ENCODE results near the gene ZNF132. TPM values are rescaled to one million over a fixed set of nuclear protein-coding genes. Genes with fewer than 3 reads are reported as not detected.

ZNF132 gene
- total and polyA plus RNA-seq, 9 of the 15 experiments (the other 6 are each of a cell fraction or from before 2014, with no cell fraction given), result 0.03 to 0.42 (median 0.10) TPM; not detected in 5

DNA sequence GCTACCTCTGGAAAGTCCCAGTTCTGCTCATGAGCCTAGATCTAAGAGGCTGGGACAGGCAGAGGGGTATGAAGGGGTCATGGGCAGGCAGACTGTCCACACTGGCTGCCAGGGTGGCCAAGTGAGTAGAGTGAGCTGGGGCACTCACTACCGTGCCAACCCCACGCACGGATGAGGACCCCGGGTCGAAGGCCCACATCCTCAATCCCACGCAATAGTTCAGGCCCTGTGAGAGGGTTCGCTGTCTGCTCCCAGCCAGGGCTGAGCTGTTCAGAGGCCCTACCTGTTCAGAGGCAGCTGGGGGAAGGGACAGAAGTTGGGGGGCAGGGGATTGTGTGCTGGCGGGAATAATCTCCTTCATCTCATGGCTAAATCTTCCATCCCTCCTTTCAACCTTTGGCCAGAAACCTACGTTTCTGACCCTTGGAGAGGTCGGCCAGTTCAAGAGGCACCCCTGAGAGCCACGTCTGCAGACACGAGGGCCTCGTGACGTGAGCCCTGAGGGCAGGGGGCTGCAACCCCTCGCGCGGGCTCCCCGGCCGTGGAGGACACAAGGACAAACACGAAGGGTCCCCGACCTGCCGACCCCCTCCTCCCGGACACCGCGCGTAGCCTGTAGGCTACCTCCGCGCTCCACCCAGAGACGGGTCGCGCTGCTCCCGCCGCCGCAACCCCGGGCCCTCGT lies 53.9 kb downstream of the ZNF132 start:
- POLR2A ChIA-PET, result interaction anchor here (0.7 to 1.5 kb wide), 3 partner anchors 21 to 51 kb away, joined by 3 read pairs; partner anchors contain the start of gene ZNF497
- in situ Hi-C loops (cut with MboI) (no loop called here), intact Hi-C loops (cut with micrococcal nuclease) (loop anchor here (5.0 kb wide), 1 partner anchor 204 kb away; the partner anchor contains the start of gene ZNF274)
- no TSS peak for BruUV-seq (replicated peaks)
- Histone ChIP-seq H3K9me1 (ENCODE audit: control insufficient read depth, insufficient read depth, low read length) (no peaks in the 10 kb centered on the region), H2AFZ (ENCODE audit: low read depth, low read length) (peak overlapping the region; percentile 76), H3K9me3 (replicated peaks; ENCODE audit: control insufficient read depth, insufficient read depth, low read depth, low read length) (no peaks in the 10 kb centered on the region), H3K36me3 (ENCODE audit: control insufficient read depth, insufficient read depth, low read length) (peaks cover 34% of the 10 kb centered on the region), H3K4me1 (replicated peaks in 1 of 2; ENCODE audit: control insufficient read depth in 2 of 2, insufficient read depth in 2 of 2, low read length in 2 of 2) (peaks cover 29 to 42% of the 10 kb centered on the region in 2 experiments), H3K9ac (ENCODE audit: insufficient read depth in 1 of 2, low read depth in 2 of 2, low read length in 2 of 2) (peak overlapping the region; percentile 98 to 99), H4K20me1 (replicated peaks; ENCODE audit: control insufficient read depth, insufficient read depth, low read length) (peaks cover 10% of the 10 kb centered on the region), H3K4me3 (peak overlapping the region; percentile 92), H3K27me3 (ENCODE audit: control insufficient read depth in 2 of 2, insufficient read depth in 2 of 2, low read length in 2 of 2) (no peaks in the 10 kb centered on the region), H3K27ac (ENCODE audit: extremely low read depth, low read depth, low read length) (peak overlapping the region; percentile 93), H3K79me2 (ENCODE audit: control insufficient read depth, insufficient read depth, low read length) (peaks cover 67% of the 10 kb centered on the region), H3K4me2 (ENCODE audit: insufficient read depth, low read length) (peak overlapping the region; percentile 100)
- DNase-seq (ENCODE audit: extremely low read depth in 1 of 4, low spot score in 3 of 4) (peak in 1 of 4 experiments; percentile 28), FAIRE-seq (peak; percentile 37), ATAC-seq (peak; percentile 43)
- CTCF ChIA-PET (ENCODE audit: low intra/inter-chr PET ratio), result no interaction called here
- 12% methylated on average over 34 of the region's 36 CpGs for WGBS (ENCODE audit: insufficient coverage, low coverage, missing lambda C conversion rate)
- TF ChIP-seq ZNF24 (IDR thresholded peaks at IDR 0.05) (no peak), ZNF699 (CRISPR knock-in tag; IDR thresholded peaks at IDR 0.05; ENCODE audit: insufficient replicate concordance) (no peak), ZNF212 (CRISPR knock-in tag; IDR thresholded peaks at IDR 0.05) (no peak), NFIC (IDR thresholded peaks at IDR 0.05) (no peak), NR2C2 (CRISPR knock-in tag; IDR thresholded peaks at IDR 0.05) (0 out of 2 replicates have a peak, but pooled peaks have one; percentile 29), NR2C2 (tag; IDR thresholded peaks at IDR 0.05) (no peak), MED1 (CRISPR knock-in tag; IDR thresholded peaks at IDR 0.05; ENCODE audit: borderline replicate concordance) (0 out of 2 replicates have a peak, but pooled peaks have one; percentile 44), RAD21 (CRISPR knock-in tag; conservative IDR thresholded peaks at IDR 0.05 in 1 of 2, IDR thresholded peaks at IDR 0.05 in 1 of 2) (no peak), ZNF12 (CRISPR knock-in tag; IDR thresholded peaks at IDR 0.05) (peak; percentile 76; the same call in 1 of the 2 replicates), ZNF175 (CRISPR knock-in tag; IDR thresholded peaks at IDR 0.05; ENCODE audit: low read depth) (no peak), POLR3G (IDR thresholded peaks at IDR 0.05; ENCODE audit: extremely low read depth, insufficient read length, insufficient replicate concordance) (no peak), TFAP4 (CRISPR knock-in tag; IDR thresholded peaks at IDR 0.05; ENCODE audit: borderline replicate concordance) (no peak), GATA2 (CRISPR knock-in tag; IDR thresholded peaks at IDR 0.05) (peak; percentile 52)
- TF ChIP-seq, protein P1, sequence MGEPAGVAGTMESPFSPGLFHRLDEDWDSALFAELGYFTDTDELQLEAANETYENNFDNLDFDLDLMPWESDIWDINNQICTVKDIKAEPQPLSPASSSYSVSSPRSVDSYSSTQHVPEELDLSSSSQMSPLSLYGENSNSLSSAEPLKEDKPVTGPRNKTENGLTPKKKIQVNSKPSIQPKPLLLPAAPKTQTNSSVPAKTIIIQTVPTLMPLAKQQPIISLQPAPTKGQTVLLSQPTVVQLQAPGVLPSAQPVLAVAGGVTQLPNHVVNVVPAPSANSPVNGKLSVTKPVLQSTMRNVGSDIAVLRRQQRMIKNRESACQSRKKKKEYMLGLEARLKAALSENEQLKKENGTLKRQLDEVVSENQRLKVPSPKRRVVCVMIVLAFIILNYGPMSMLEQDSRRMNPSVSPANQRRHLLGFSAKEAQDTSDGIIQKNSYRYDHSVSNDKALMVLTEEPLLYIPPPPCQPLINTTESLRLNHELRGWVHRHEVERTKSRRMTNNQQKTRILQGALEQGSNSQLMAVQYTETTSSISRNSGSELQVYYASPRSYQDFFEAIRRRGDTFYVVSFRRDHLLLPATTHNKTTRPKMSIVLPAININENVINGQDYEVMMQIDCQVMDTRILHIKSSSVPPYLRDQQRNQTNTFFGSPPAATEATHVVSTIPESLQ (CRISPR knock-in tag; IDR thresholded peaks at IDR 0.05), result peak; percentile 87
- TF ChIP-seq, protein P2, sequence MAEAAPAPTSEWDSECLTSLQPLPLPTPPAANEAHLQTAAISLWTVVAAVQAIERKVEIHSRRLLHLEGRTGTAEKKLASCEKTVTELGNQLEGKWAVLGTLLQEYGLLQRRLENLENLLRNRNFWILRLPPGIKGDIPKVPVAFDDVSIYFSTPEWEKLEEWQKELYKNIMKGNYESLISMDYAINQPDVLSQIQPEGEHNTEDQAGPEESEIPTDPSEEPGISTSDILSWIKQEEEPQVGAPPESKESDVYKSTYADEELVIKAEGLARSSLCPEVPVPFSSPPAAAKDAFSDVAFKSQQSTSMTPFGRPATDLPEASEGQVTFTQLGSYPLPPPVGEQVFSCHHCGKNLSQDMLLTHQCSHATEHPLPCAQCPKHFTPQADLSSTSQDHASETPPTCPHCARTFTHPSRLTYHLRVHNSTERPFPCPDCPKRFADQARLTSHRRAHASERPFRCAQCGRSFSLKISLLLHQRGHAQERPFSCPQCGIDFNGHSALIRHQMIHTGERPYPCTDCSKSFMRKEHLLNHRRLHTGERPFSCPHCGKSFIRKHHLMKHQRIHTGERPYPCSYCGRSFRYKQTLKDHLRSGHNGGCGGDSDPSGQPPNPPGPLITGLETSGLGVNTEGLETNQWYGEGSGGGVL (CRISPR knock-in tag; IDR thresholded peaks at IDR 0.05), result no peak
- TF ChIP-seq, protein P3, sequence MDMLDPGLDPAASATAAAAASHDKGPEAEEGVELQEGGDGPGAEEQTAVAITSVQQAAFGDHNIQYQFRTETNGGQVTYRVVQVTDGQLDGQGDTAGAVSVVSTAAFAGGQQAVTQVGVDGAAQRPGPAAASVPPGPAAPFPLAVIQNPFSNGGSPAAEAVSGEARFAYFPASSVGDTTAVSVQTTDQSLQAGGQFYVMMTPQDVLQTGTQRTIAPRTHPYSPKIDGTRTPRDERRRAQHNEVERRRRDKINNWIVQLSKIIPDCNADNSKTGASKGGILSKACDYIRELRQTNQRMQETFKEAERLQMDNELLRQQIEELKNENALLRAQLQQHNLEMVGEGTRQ (CRISPR knock-in tag; IDR thresholded peaks at IDR 0.05), result no peak

Data from K562 (cell line).